Activated T-helper 17 cell treated with anti-CD3 and anti-CD28 coated beads, Interleukin-2, amount 50 U/mL, for 72 hours (primary cell): ENCODE measurements around the gene POLR3A. TPM values are rescaled to one million over a fixed set of nuclear protein-coding genes. Genes with fewer than 3 reads are reported as not detected.

Experiments
- ATAC-seq: fragments of 150-1000 bp; cut with Tn5 transposase; replicated peaks from 2 replicates; pipeline ENCODE4 v1.10.0; 2021; ENCODE audit warnings: mild to moderate bottlenecking, moderate library complexity
- H3K27ac Mint-ChIP-seq: one replicate; pipeline ENCODE4 v1.8.0; 2022; ENCODE audit warnings: mixed read lengths
- H3K27me3 Mint-ChIP-seq: one replicate; pipeline ENCODE4 v1.8.0; 2022; ENCODE audit warnings: mixed read lengths
- H3K36me3 Mint-ChIP-seq: one replicate; pipeline ENCODE4 v1.8.0; 2022; ENCODE audit warnings: low read depth, mild to moderate bottlenecking, mixed read lengths
- H3K4me1 Mint-ChIP-seq: one replicate; pipeline ENCODE4 v1.8.0; 2022; ENCODE audit warnings: mixed read lengths
- H3K4me3 Mint-ChIP-seq: one replicate; pipeline ENCODE4 v1.8.0; 2022; ENCODE audit warnings: mild to moderate bottlenecking, mixed read lengths
- H3K9me3 Mint-ChIP-seq: one replicate; pipeline ENCODE4 v1.8.0; 2022; ENCODE audit warnings: mixed read lengths
- total RNA-seq, 2 donors: library from RNA; stranded (reverse); gene quantifications; one replicate each; pipeline ENCODE4 v1.2.3, GENCODE V29; 2022

The POLR3A gene
- total RNA-seq, 2 donors from 2014 or later: 16.0 to 24.2 TPM

DNA sequence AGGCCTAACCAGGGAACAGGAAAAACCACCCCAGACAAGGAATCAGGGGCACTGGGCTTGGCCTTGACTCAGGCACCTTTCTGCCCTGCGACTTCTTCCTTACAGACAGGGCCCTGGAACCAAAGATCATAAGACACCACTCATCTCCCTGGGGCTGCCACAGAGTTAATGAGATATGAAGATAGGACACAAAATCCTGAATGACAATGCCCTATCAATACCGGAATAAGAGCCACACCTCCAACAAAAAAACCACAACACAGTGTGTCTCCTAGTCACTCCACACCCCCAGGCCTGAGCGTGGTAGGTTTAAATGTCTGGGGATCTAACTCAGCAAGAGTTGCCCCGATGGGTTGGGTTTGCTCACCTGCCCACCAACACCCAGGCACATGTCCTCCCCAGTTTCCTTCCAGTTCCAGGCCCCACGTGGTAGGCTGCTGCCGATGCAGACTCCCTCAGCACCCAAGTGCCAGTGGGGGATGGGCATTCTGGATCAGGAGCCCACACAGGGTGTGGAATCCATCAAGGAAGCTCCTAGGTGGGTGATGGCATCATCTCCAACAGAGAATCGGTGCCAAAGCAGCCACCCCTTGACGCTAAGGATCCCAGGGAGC lies 106.6 kb downstream of the POLR3A start:
- ATAC-seq: no peak
- no peak overlapping the region for H3K27ac Mint-ChIP-seq

DNA sequence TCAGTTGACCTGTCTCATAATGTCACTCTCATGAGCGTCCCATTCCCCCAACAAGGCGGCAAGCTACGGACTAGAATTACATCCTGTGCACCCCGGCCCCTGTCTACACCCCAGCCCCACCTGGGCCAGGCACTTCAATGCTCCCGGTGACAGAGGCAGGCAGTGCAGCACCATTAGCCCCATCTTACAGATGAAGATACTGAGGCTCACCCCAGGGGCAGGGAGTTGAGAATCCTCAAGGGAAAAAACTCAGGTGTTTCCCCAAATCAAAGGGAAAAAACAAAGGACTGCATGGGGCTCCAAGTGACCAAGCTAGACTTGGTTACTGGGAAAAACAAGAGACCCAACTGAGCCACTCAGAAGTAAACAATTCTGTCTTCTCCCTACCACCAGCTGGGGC lies 107.3 kb downstream of the POLR3A start:
- peaks cover 6% of the 10 kb centered on the region for H3K36me3 Mint-ChIP-seq
- H3K27ac Mint-ChIP-seq: no peak overlapping the region

More for the DNA sequence above, 106.6 kb downstream of the POLR3A start:
- Mint-ChIP-seq H3K27me3 (peaks cover 34% of the 10 kb centered on the region), H3K9me3 (no peaks in the 10 kb centered on the region), H3K36me3 (peaks cover 6% of the 10 kb centered on the region), H3K4me1 (peaks cover 6% of the 10 kb centered on the region), H3K4me3 (no peak overlapping the region)

DNA sequence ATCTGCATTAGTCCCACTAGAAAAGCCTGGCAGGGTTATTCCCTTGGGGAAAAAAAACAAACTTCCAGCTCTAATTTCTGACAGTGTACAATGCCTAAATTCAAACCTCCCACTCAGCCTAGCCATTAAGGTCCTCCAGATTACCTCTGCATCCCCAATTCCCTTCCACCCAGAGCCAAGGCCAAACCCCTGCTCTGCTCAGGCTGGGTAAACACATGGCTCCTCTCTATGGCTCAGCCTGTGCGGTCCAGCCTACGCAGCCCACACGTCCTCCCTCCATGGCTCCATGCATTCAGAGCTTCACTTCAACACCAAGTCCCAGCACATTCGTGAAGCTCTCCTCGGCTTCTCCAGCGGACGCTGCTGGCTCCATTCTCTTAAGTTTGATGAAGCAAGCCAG lies 107.9 kb downstream of the POLR3A start:
- no peak for ATAC-seq
- Mint-ChIP-seq H3K4me1 (peaks cover 6% of the 10 kb centered on the region), H3K36me3 (peaks cover 6% of the 10 kb centered on the region), H3K27ac (no peak overlapping the region), H3K4me3 (no peak overlapping the region), H3K27me3 (peaks cover 28% of the 10 kb centered on the region), H3K9me3 (no peaks in the 10 kb centered on the region)

More for the DNA sequence above, 107.3 kb downstream of the POLR3A start:
- ATAC-seq: no peak
- H3K9me3 Mint-ChIP-seq: no peaks in the 10 kb centered on the region
- no peak overlapping the region for H3K4me3 Mint-ChIP-seq
- peaks cover 6% of the 10 kb centered on the region for H3K4me1 Mint-ChIP-seq
- H3K27me3 Mint-ChIP-seq: peaks cover 28% of the 10 kb centered on the region

DNA sequence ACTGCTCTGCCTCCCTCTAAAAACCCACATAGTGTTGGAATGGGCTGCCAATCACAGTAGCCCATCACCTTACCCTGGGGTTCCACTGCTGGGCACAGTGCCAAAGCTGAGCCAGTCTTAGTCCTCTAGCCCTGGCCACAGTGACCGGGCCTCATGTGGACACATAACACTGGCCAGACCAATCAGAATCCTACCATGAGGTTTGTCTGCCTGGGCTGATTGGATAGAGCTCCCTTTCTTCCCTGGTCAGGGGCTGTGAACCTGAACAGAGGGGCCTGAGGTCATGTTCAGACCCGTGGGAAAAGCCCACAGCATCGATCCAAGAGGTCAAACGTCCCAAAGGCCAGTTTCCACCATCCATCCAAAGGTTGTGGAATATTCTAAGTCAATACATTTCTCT lies 108.8 kb downstream of the POLR3A start:
- H3K4me3 Mint-ChIP-seq: no peak overlapping the region
- no peak overlapping the region for H3K27ac Mint-ChIP-seq
- H3K4me1 Mint-ChIP-seq: peaks cover 5% of the 10 kb centered on the region
- no peak for ATAC-seq
- H3K36me3 Mint-ChIP-seq: peaks cover 6% of the 10 kb centered on the region
- no peaks in the 10 kb centered on the region for H3K9me3 Mint-ChIP-seq
- H3K27me3 Mint-ChIP-seq: peaks cover 28% of the 10 kb centered on the region

DNA sequence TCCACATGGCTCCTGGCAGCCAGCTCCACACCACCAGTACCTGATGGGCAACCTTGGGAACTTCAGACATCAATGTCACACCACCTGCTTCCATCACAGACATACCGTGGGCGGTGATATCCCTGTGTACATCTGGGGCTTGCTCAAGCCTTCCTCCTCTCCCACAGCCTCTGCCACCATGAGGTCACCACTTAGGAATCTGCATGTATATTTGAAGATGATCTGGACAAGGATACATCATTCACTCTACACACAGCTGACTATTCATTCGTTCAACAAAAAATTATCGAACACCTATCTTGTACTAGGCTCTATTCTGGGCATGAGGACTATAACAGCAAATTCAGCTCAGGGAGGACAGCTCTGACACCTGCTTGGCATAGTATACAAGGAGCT lies 109.6 kb downstream of the POLR3A start:
- Mint-ChIP-seq H3K36me3 (no peaks in the 10 kb centered on the region), H3K4me1 (no peaks in the 10 kb centered on the region), H3K9me3 (no peaks in the 10 kb centered on the region), H3K27me3 (peaks cover 22% of the 10 kb centered on the region), H3K4me3 (no peak overlapping the region), H3K27ac (no peak overlapping the region)
- no peak for ATAC-seq

Other genes starting within 250 kb of the POLR3A start
- gene DLG5, start 102.8 kb downstream of the POLR3A start, total RNA-seq: 1 to 10 TPM; 3.0 to 7.1 TPM
- 1,000 to 10,000 TPM in 1 of 2 donors, 100 to 1,000 TPM in 1; 890 to 1,474 TPM for gene RPS24, start 4.3 kb upstream of the POLR3A start, total RNA-seq